C4-2B (cell line): ENCODE measurements around the gene CLK4.

Experiments
- ZFX ChIP-seq: fragments of 450-650 bp; IDR thresholded peaks from 2 replicates; pipeline ENCODE4 v1.6.1; 2017
- TF ChIP-seq, protein P1 (sequence below): fragments of 450-650 bp; conservative IDR thresholded peaks from 2 replicates; pipeline ENCODE4 v1.5.1; 2017; ENCODE audit warnings: mild to moderate bottlenecking

DNA sequence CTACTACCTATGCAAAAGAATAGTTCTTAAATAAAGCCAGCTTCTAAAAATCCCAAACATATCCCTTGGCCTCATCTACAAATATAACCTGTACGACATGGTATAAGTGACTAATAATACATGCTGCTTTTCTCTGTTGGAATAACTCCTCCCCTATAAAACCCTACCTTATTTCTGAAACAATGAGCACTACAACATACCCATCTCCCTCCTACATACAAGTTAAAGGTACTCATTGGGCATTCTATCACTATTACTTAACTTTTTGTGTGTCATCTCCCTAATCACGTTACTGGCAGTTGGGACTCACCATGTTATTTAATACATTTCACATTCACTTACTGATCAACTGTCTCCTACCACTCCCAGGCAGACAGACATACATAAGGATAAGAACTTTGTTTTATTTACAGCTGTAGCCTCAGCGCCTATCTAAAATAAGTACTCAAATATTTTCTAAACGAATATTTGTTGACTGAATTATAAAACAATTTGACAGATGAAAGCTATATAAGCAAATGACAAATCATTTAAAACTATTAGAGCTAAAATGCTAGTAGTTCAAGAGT, 4.1 kb downstream of the CLK4 start:
- TF ChIP-seq, protein P1, sequence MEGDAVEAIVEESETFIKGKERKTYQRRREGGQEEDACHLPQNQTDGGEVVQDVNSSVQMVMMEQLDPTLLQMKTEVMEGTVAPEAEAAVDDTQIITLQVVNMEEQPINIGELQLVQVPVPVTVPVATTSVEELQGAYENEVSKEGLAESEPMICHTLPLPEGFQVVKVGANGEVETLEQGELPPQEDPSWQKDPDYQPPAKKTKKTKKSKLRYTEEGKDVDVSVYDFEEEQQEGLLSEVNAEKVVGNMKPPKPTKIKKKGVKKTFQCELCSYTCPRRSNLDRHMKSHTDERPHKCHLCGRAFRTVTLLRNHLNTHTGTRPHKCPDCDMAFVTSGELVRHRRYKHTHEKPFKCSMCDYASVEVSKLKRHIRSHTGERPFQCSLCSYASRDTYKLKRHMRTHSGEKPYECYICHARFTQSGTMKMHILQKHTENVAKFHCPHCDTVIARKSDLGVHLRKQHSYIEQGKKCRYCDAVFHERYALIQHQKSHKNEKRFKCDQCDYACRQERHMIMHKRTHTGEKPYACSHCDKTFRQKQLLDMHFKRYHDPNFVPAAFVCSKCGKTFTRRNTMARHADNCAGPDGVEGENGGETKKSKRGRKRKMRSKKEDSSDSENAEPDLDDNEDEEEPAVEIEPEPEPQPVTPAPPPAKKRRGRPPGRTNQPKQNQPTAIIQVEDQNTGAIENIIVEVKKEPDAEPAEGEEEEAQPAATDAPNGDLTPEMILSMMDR, result no peak
- TF ChIP-seq ZFX, result no peak
